HCT116 (cell line): ENCODE data around the gene RNF220. TPM values are rescaled to one million over a fixed set of nuclear protein-coding genes. Genes with fewer than 3 reads are reported as not detected.

ENCODE experiments used
- ATAC-seq: fragments of 200-7000 bp; cut with Tn5 transposase; 2 replicates; pipeline ENCODE4 v1.9.1; 2020; ENCODE audit warnings: mild to moderate bottlenecking, moderate library complexity
- BruUV-seq: library from RNA; stranded (reverse); fragments of 400-500 nt; replicated peaks from 2 replicates; lab custom pipeline; 2021; lab: Mats Ljungman, UMichigan
- CTCF ChIA-PET: fragments of 300-600 bp; sonication (Branson Sonifier 250); formaldehyde crosslinking; loops from one replicate; lab custom pipeline; 2021; ENCODE audit warnings: antibody characterized with exemption; lab: Charles Lee
- POLR2A ChIA-PET: fragments of 300-600, 350-600 bp; sonication (Branson Sonifier 250); formaldehyde crosslinking; loops from one replicate; lab custom pipeline; 2021; ENCODE audit warnings: antibody characterized with exemption; lab: Charles Lee
- RAD21 ChIA-PET, 2 experiments: fragments of 300-600 bp; sonication (Branson Sonifier 250); formaldehyde crosslinking; loops; one replicate each; lab custom pipeline; 2023; ENCODE audit warnings: low total read pairs in 2 of 2; ENCODE audit not compliant: uncharacterized antibody in 2 of 2, unreplicated experiment in 2 of 2, low non-redundant PET in 1 of 2; lab: Charles Lee
- DNase-seq: peaks from one replicate; pipeline ENCODE4 v3.0.0-alpha.2; 2010; ENCODE audit warnings: low read depth, low spot score
- H2AFZ ChIP-seq: fragments of 200-600 bp; shearing (Covaris generic), sonication (generic); 2 replicates; pipeline ENCODE4 v1.6.1; 2017; ENCODE audit warnings: low read depth, mixed run types, mixed read lengths, antibody characterized with exemption, low read length; ENCODE audit not compliant: poor library complexity, severe bottlenecking
- H3K27ac ChIP-seq: 2 replicates; pipeline ENCODE4 v1.5.1; 2012; ENCODE audit warnings: low read depth, low read length
- H3K27me3 ChIP-seq: fragments of 200-600 bp; sonication (generic); 2 replicates; pipeline ENCODE4 v1.6.1; 2016; ENCODE audit warnings: mixed run types, low read length, mixed read lengths; ENCODE audit not compliant: insufficient read depth
- H3K36me3 ChIP-seq, 2 experiments: fragments of 200-500 bp in 1 of 2; fragments of 200-600 bp in 1 of 2; sonication (Bioruptor generic) in 1 of 2; sonication (generic) in 1 of 2; 2 replicates each; pipeline versions ENCODE4 v1.5.1 to v1.6.1; 2014 to 2016; ENCODE audit warnings: low read length in 2 of 2, inconsistent platforms in 1 of 2, mixed read lengths in 1 of 2, mixed run types in 1 of 2; ENCODE audit not compliant: insufficient read depth in 2 of 2, control insufficient read depth in 1 of 2
- H3K4me1 ChIP-seq, 2 experiments: fragments of 200-600 bp in 1 of 2; sonication (generic) in 1 of 2; 2 replicates each; pipeline versions ENCODE4 v1.5.1 to v1.6.1; 2012 to 2017; ENCODE audit warnings: low read length in 2 of 2, inconsistent platforms in 1 of 2, mild to moderate bottlenecking in 1 of 2, mixed read lengths in 1 of 2, mixed run types in 1 of 2, moderate library complexity in 1 of 2; ENCODE audit not compliant: insufficient read depth in 2 of 2, control insufficient read depth in 1 of 2
- H3K4me2 ChIP-seq: fragments of 200-600 bp; sonication (generic); 2 replicates; pipeline ENCODE4 v1.6.1; 2017; ENCODE audit warnings: mixed run types, low read length, mixed read lengths
- H3K4me3 ChIP-seq, 2 experiments: fragments of 200-600 bp in 1 of 2; sonication (generic) in 1 of 2; replicated peaks in 1 of 2; 2 replicates each; pipeline ENCODE4 v1.5.1; 2011 to 2016; ENCODE audit warnings: low read length in 2 of 2, control low read depth in 1 of 2, low read depth in 1 of 2, mild to moderate bottlenecking in 1 of 2, mixed read lengths in 1 of 2, mixed run types in 1 of 2
- H3K79me2 ChIP-seq: fragments of 200-600 bp; sonication (generic); 2 replicates; pipeline ENCODE4 v1.6.1; 2017; ENCODE audit warnings: mild to moderate bottlenecking, mixed run types, low read length, moderate library complexity, mixed read lengths; ENCODE audit not compliant: insufficient read depth
- H3K9ac ChIP-seq: fragments of 200-600 bp; sonication (generic); 2 replicates; pipeline ENCODE4 v1.6.1; 2016; ENCODE audit warnings: low read length, mixed read lengths
- H3K9me2 ChIP-seq: fragments of 200-600 bp; sonication (generic), shearing (Covaris generic); 2 replicates; pipeline ENCODE4 v1.6.1; 2017; ENCODE audit warnings: mixed run types, mild to moderate bottlenecking, moderate library complexity; ENCODE audit not compliant: insufficient read depth
- H3K9me3 ChIP-seq, 2 experiments: fragments of 200-500 bp in 1 of 2; fragments of 200-600 bp in 1 of 2; sonication (Bioruptor generic) in 1 of 2; sonication (generic) in 1 of 2; 2 replicates each; pipeline ENCODE4 v1.6.1; 2014 to 2017; ENCODE audit warnings: low read length in 2 of 2, mixed read lengths in 2 of 2, inconsistent platforms in 1 of 2, low read depth in 1 of 2, mild to moderate bottlenecking in 1 of 2, mixed run types in 1 of 2, moderate library complexity in 1 of 2; ENCODE audit not compliant: control insufficient read depth in 1 of 2, insufficient read depth in 1 of 2
- H4K20me1 ChIP-seq: fragments of 200-600 bp; sonication (generic), shearing (Covaris generic); 2 replicates; pipeline ENCODE4 v1.6.1; 2017; ENCODE audit warnings: mixed run types, mild to moderate bottlenecking, moderate library complexity; ENCODE audit not compliant: insufficient read depth
- CBX3 ChIP-seq: IDR thresholded peaks from 2 replicates; pipeline ENCODE4 v1.6.1; 2012; ENCODE audit warnings: low read depth
- CEBPB ChIP-seq: IDR thresholded peaks from 2 replicates; pipeline ENCODE4 v1.6.1; 2012; ENCODE audit warnings: low read depth
- CTCF ChIP-seq, 3 experiments: fragments of 200-600 bp in 1 of 3; sonication (generic) in 1 of 3; IDR thresholded peaks in 2 of 3; conservative IDR thresholded peaks in 1 of 3; 2 replicates each; pipeline ENCODE4 v1.5.1; 2012 to 2017; ENCODE audit warnings: low read depth in 2 of 3, low read length in 2 of 3, antibody characterized with exemption in 1 of 3, borderline replicate concordance in 1 of 3, control low read depth in 1 of 3, mild to moderate bottlenecking in 1 of 3, mixed read lengths in 1 of 3, mixed run types in 1 of 3, moderate library complexity in 1 of 3; ENCODE audit not compliant: insufficient read depth in 1 of 3
- EGR1 ChIP-seq: IDR thresholded peaks from 2 replicates; pipeline ENCODE4 v1.6.1; 2012; ENCODE audit warnings: low read depth
- EZH2phosphoT487 ChIP-seq: fragments of 200-600 bp; IDR thresholded peaks from 2 replicates; pipeline ENCODE4 v1.6.1; 2018; ENCODE audit warnings: antibody characterized with exemption, borderline replicate concordance
- FOSL1 ChIP-seq: IDR thresholded peaks from 2 replicates; pipeline ENCODE4 v1.6.1; 2012; ENCODE audit warnings: low read depth
- POLR2A ChIP-seq: IDR thresholded peaks from 2 replicates; pipeline ENCODE4 v1.7.0; 2011; ENCODE audit warnings: borderline replicate concordance; ENCODE audit not compliant: insufficient read depth, insufficient read length; ENCODE audit errors: extremely low read depth
- POLR2AphosphoS5 ChIP-seq: IDR thresholded peaks from 2 replicates; pipeline ENCODE4 v1.6.1; 2011; ENCODE audit warnings: mild to moderate bottlenecking, low read depth, low read length, moderate library complexity
- SP1 ChIP-seq: IDR thresholded peaks from 2 replicates; pipeline ENCODE4 v1.6.1; 2012; ENCODE audit warnings: low read depth
- SRF ChIP-seq: IDR thresholded peaks from 2 replicates; pipeline ENCODE4 v1.6.1; 2012; ENCODE audit warnings: low read depth
- TCF7L2 ChIP-seq: IDR thresholded peaks from 2 replicates; pipeline ENCODE4 v1.7.0; 2011; ENCODE audit warnings: borderline replicate concordance, inconsistent platforms; ENCODE audit not compliant: insufficient read depth, insufficient read length; ENCODE audit errors: extremely low read depth
- ZBTB33 ChIP-seq: IDR thresholded peaks from 2 replicates; pipeline ENCODE4 v1.6.1; 2011; ENCODE audit warnings: mild to moderate bottlenecking, low read length, moderate library complexity; ENCODE audit not compliant: insufficient replicate concordance; ENCODE audit errors: extremely low read depth
- ZFX ChIP-seq: fragments of 450-650 bp; IDR thresholded peaks from 2 replicates; pipeline ENCODE4 v1.6.1; 2017
- ZNF274 ChIP-seq: fragments of 200-500 bp; sonication (Bioruptor generic); IDR thresholded peaks from 2 replicates; pipeline ENCODE4 v1.6.1; 2014; ENCODE audit warnings: mild to moderate bottlenecking, low read depth, low read length, inconsistent platforms
- intact Hi-C: fragments of 100-400 bp; cut with micrococcal nuclease; formaldehyde crosslinking; loops from 2 replicates; pipeline ENCODE4 v1.10.0; 2022
- total RNA-seq: library from RNA; stranded (reverse); gene quantifications from one replicate; pipeline ENCODE4 v1.2.1, GENCODE V29; 2021; ENCODE audit not compliant: unreplicated experiment

RNF220 gene
- total RNA-seq, 1 experiment from 2014 or later, result 84.5 TPM

GRCh38 chr1:44675186-44675585, 270.1 kb downstream of the RNF220 start:
- Histone ChIP-seq H3K9me3 (no peaks in the 10 kb centered on the region), H3K4me2 (peak overlapping the region; percentile 92), H2AFZ (no peak overlapping the region), H3K4me1 (peaks cover 29 to 45% of the 10 kb centered on the region in 2 experiments), H3K27ac (peak overlapping the region; percentile 52), H4K20me1 (no peaks in the 10 kb centered on the region), H3K9ac (peak overlapping the region; percentile 69; the same call in 1 of the 2 replicates), H3K36me3 (no peaks in the 10 kb centered on the region), H3K27me3 (no peaks in the 10 kb centered on the region), H3K9me2 (no peaks in the 10 kb centered on the region), H3K4me3 (peak overlapping the region; percentile 63 to 73), H3K79me2 (no peaks in the 10 kb centered on the region)
- intact Hi-C loops, result no loop called here
- BruUV-seq, result no TSS peak
- CTCF ChIA-PET, result interaction anchor here (1.0 to 3.6 kb wide), 2 partner anchors 20 to 22 kb away, joined by 4 to 9 read pairs; no protein-coding TSS in a partner anchor
- POLR2A ChIA-PET, result interaction anchor here (1.4 to 2.4 kb wide), 2 partner anchors 43 to 46 kb away, joined by 7 to 29 read pairs; no protein-coding TSS in a partner anchor
- ATAC-seq (no peak), DNase-seq (no peak)
- RAD21 ChIA-PET, result no interaction called here
- TF ChIP-seq SRF (no peak), SP1 (no peak), FOSL1 (no peak), TCF7L2 (no peak), CEBPB (no peak), POLR2A (no peak), EGR1 (no peak), EZH2phosphoT487 (no peak)

DNA sequence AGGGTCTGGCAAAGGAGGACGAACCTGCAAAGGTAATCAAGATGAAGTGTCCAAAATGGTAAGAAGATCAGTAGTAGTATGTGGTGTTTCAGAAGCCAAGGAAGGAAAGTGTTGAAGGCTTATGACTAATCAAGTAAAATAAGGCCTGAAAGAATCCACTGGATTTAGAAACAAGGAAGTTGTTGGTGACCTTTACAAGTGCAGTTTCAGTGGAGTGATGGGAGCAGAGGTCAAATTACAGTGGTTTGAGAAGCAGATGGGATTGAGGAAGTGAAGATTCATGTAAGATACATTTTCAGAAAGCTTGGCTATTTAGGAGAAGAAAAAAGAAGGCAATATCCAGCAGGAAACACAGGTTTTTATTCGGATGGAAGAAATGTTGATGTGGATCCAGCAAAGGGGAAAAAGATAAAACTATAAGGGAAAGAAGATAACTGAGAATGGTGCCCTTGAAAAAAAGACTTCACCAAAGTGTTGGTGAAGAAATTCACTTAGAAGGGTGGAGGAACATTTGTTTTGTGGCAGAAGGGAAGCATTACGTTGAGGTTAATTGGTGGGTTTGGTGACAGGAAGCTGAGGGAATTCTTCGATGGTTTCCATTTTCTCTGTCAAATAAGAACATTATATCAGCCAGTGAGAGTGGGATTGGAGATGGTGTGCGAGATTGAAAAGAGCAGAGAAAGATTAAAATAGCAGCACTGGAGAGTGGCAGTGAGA, 271.6 kb downstream of the RNF220 start:
- TF ChIP-seq SRF (0 out of 2 replicates have a peak, but pooled peaks have one; percentile 40), SP1 (peak; percentile 72), EZH2phosphoT487 (no peak), CTCF (IDR thresholded peaks at IDR 0.05 in 2 of 3, conservative IDR thresholded peaks at IDR 0.05 in 1 of 3; ENCODE audit: borderline replicate concordance in 1 of 3, insufficient read depth in 1 of 3, low read depth in 2 of 3, low read length in 2 of 3) (no peak), POLR2AphosphoS5 (peak; percentile 24; the same call in 1 of the 2 replicates), ZBTB33 (no peak), ZFX (no peak), CEBPB (no peak), EGR1 (no peak), ZNF274 (no peak), CBX3 (peak; percentile 63; the same call in 1 of the 2 replicates)
- intact Hi-C loops, result no loop called here
- H3K79me2 ChIP-seq, result no peaks in the 10 kb centered on the region
- 0 out of 2 replicates have a peak overlapping the region, but pooled peaks have one; percentile 0 for H3K9ac ChIP-seq
- no peak overlapping the region for H2AFZ ChIP-seq
- RAD21 ChIA-PET, result interaction anchor here in 1 of 2 experiments (1.5 kb wide), 1 partner anchor 21 kb away, joined by 3 read pairs; no protein-coding TSS in a partner anchor
- no peaks in the 10 kb centered on the region for H3K9me2 ChIP-seq
- peaks cover 29 to 45% of the 10 kb centered on the region in 2 experiments for H3K4me1 ChIP-seq
- POLR2A ChIA-PET, result interaction anchor here (2.1 kb wide), 1 partner anchor 45 kb away, joined by 7 read pairs; no protein-coding TSS in a partner anchor
- peak overlapping the region; percentile 64 for H3K27ac ChIP-seq
- no peaks in the 10 kb centered on the region for H3K36me3 ChIP-seq
- BruUV-seq, result no TSS peak
- H4K20me1 ChIP-seq, result no peaks in the 10 kb centered on the region
- H3K4me3 ChIP-seq, result peak overlapping the region in 1 of 2 experiments; percentile 6; a peak in 1 of 4 replicates
- no peak for DNase-seq
- CTCF ChIA-PET, result interaction anchor here (1.4 to 3.6 kb wide), 2 partner anchors 21 to 31 kb away, joined by 3 to 9 read pairs; no protein-coding TSS in a partner anchor
- no peaks in the 10 kb centered on the region for H3K9me3 ChIP-seq
- no peak for ATAC-seq
- no peaks in the 10 kb centered on the region for H3K27me3 ChIP-seq
- H3K4me2 ChIP-seq, result peak overlapping the region; percentile 42
